Testis (tissue), 3 donors: ENCODE results near the gene SVOPL. TPM values are rescaled to one million over a fixed set of nuclear protein-coding genes. Genes with fewer than 3 reads are reported as not detected.

Source experiments
- DNase-seq: peaks from one replicate; pipeline ENCODE4 v3.0.0-alpha.2; 2019
- H3K27ac ChIP-seq, 2 donors: fragments of 200-600 bp; sonication (generic); one replicate each; pipeline ENCODE4 v1.5.1; 2019
- H3K27me3 ChIP-seq: fragments of 200-600 bp; sonication (generic); one replicate; pipeline ENCODE4 v1.5.1; 2019
- H3K36me3 ChIP-seq: fragments of 200-600 bp; sonication (generic); one replicate; pipeline ENCODE4 v1.5.1; 2017; ENCODE audit warnings: low read depth; ENCODE audit errors: missing control alignments
- H3K4me1 ChIP-seq: fragments of 200-600 bp; sonication (generic); one replicate; pipeline ENCODE4 v1.5.1; 2019
- H3K4me3 ChIP-seq, 2 donors: fragments of 200-600 bp; sonication (generic); one replicate each; pipeline ENCODE4 v1.5.1; 2017 to 2019
- H3K9me3 ChIP-seq: fragments of 200-600 bp; sonication (generic); one replicate; pipeline ENCODE4 v1.5.1; 2017
- CTCF ChIP-seq, 3 experiments: fragments of 450-650 bp in 2 of 3; fragments of 200-600 bp in 1 of 3; sonication (generic) in 1 of 3; IDR thresholded peaks; one replicate each; pipeline ENCODE4 v1.5.1; 2016 to 2019; ENCODE audit warnings: antibody characterized with exemption in 3 of 3, mild to moderate bottlenecking in 2 of 3, moderate library complexity in 1 of 3
- POLR2A ChIP-seq: fragments of 450-650 bp; IDR thresholded peaks from one replicate; pipeline ENCODE4 v1.6.1; 2017; ENCODE audit warnings: antibody characterized with exemption, mild to moderate bottlenecking, moderate library complexity
- WGBS, 2 donors: methylation state at CpG; one replicate each; pipeline ENCODE4 v1.1.5; 2018; 5-methylcytosine and 5-hydroxymethylcytosine counted together
- intact Hi-C: fragments of 100-400 bp; cut with DNase I; formaldehyde crosslinking; loops from one replicate; pipeline ENCODE4 v1.15.1; 2023; ENCODE audit warnings: low total_unique reads
- polyA plus RNA-seq: library from polyadenylated mRNA; stranded (reverse); fragments of 350-450 nt; fragmentation: Illumina TruSeq; extraction: RNeasy Lipid Tissue Mini Kit (QIAGEN cat#74804); gene quantifications from one replicate; pipeline ENCODE4 v1.2.3, GENCODE V29; 2014; ENCODE audit warnings: low read depth, low replicate concordance; ENCODE audit not compliant: insufficient read depth
- total RNA-seq, 2 donors: library from RNA; depleted of rRNA; stranded (reverse); fragments of >200 nt; gene quantifications; one replicate each; pipeline ENCODE4 v1.2.3, GENCODE V29; 2016

Gene SVOPL
- total and polyA plus RNA-seq, 3 donors from 2014 or later, result 1.1 to 4.0 (median 1.7) TPM

GRCh38 chr7:138556771-138557484 is 144.2 kb downstream of the SVOPL start:
- Histone ChIP-seq H3K27ac (no peak overlapping the region), H3K27me3 (no peaks in the 10 kb centered on the region), H3K9me3 (no peaks in the 10 kb centered on the region), H3K4me3 (no peak overlapping the region), H3K36me3 (no peaks in the 10 kb centered on the region), H3K4me1 (no peaks in the 10 kb centered on the region)
- no peak for DNase-seq
- intact Hi-C loops, result no loop called here
- no peak for TF ChIP-seq CTCF (IDR thresholded peaks at IDR 0.05)
- no peak for TF ChIP-seq POLR2A
- 81% methylated on average over 3 of the region's 3 CpGs for WGBS, 2 donors

GRCh38 chr7:138555684-138556083 is 145.5 kb downstream of the SVOPL start:
- no peak overlapping the region for H3K27ac ChIP-seq
- no peak overlapping the region for H3K4me3 ChIP-seq
- no peaks in the 10 kb centered on the region for H3K27me3 ChIP-seq
- 97 to 99% methylated on average over 4 of the region's 4 CpGs for WGBS, 2 donors
- intact Hi-C loops, result no loop called here
- no peaks in the 10 kb centered on the region for H3K4me1 ChIP-seq
- no peaks in the 10 kb centered on the region for H3K36me3 ChIP-seq
- no peak for DNase-seq
- TF ChIP-seq CTCF (IDR thresholded peaks at IDR 0.05) (no peak), POLR2A (no peak)
- H3K9me3 ChIP-seq, result no peaks in the 10 kb centered on the region

GRCh38 chr7:138554674-138555073 is 146.5 kb downstream of the SVOPL start:
- H3K4me1 ChIP-seq, result no peaks in the 10 kb centered on the region
- WGBS, 2 donors, result 95 to 97% methylated on average over 4 of the region's 4 CpGs
- intact Hi-C loops, result no loop called here
- H3K4me3 ChIP-seq, result no peak overlapping the region
- H3K36me3 ChIP-seq, result no peaks in the 10 kb centered on the region
- no peaks in the 10 kb centered on the region for H3K9me3 ChIP-seq
- DNase-seq, result no peak
- no peak for TF ChIP-seq POLR2A
- TF ChIP-seq CTCF (IDR thresholded peaks at IDR 0.05), result no peak
- no peak overlapping the region for H3K27ac ChIP-seq
- no peaks in the 10 kb centered on the region for H3K27me3 ChIP-seq

GRCh38 chr7:138553805-138554204 is 147.4 kb downstream of the SVOPL start:
- no peak overlapping the region for H3K4me3 ChIP-seq
- no peaks in the 10 kb centered on the region for H3K4me1 ChIP-seq
- TF ChIP-seq POLR2A (no peak), CTCF (IDR thresholded peaks at IDR 0.05) (no peak)
- H3K36me3 ChIP-seq, result no peaks in the 10 kb centered on the region
- intact Hi-C loops, result no loop called here
- 92 to 93% methylated on average over 4 of the region's 4 CpGs for WGBS, 2 donors
- no peak overlapping the region for H3K27ac ChIP-seq
- H3K9me3 ChIP-seq, result no peaks in the 10 kb centered on the region
- H3K27me3 ChIP-seq, result no peaks in the 10 kb centered on the region
- DNase-seq, result no peak

- H3K4me3 ChIP-seq, result no peak overlapping the region
- intact Hi-C loops, result no loop called here
- no peak overlapping the region for H3K27ac ChIP-seq
- no peaks in the 10 kb centered on the region for H3K4me1 ChIP-seq
- no peak for TF ChIP-seq POLR2A
- TF ChIP-seq CTCF (IDR thresholded peaks at IDR 0.05), result no peak
- H3K9me3 ChIP-seq, result no peaks in the 10 kb centered on the region
- 89 to 94% methylated on average over 3 of the region's 3 CpGs for WGBS, 2 donors
- no peaks in the 10 kb centered on the region for H3K36me3 ChIP-seq
- no peaks in the 10 kb centered on the region for H3K27me3 ChIP-seq
- no peak for DNase-seq
Observed at GRCh38 chr7:138551102-138551501, 150.1 kb downstream of the SVOPL start.
